Lower leg skin (tissue), 4 donors: ENCODE measurements around the gene PLEKHA3. TPM values are rescaled to one million over a fixed set of nuclear protein-coding genes. Genes with fewer than 3 reads are reported as not detected.

ENCODE experiments used
- DNase-seq, 2 donors: peaks; one replicate each; pipeline ENCODE4 v3.0.0-alpha.2; 2019; ENCODE audit warnings: low spot score in 2 of 2
- H3K4me3 ChIP-seq: fragments of 200-600 bp; sonication (generic); 2 replicates; pipeline ENCODE4 v1.5.1; 2017; ENCODE audit warnings: mild to moderate bottlenecking, low read depth; ENCODE audit not compliant: poor library complexity, severe bottlenecking
- CTCF ChIP-seq, 3 donors: fragments of 450-650 bp; IDR thresholded peaks; one replicate each; pipeline ENCODE4 v1.5.1; 2016; ENCODE audit warnings: antibody characterized with exemption in 3 of 3, mild to moderate bottlenecking in 3 of 3, moderate library complexity in 2 of 3
- POLR2A ChIP-seq, 2 donors: fragments of 450-650 bp; IDR thresholded peaks; one replicate each; pipeline ENCODE4 v1.6.1; 2016 to 2017; ENCODE audit warnings: antibody characterized with exemption in 2 of 2, mild to moderate bottlenecking in 1 of 2, moderate library complexity in 1 of 2
- WGBS, 2 donors: methylation state at CpG; one replicate each; pipeline ENCODE4 v1.1.5; 2018; 5-methylcytosine and 5-hydroxymethylcytosine counted together
- intact Hi-C: fragments of 100-400 bp; cut with DNase I; formaldehyde crosslinking; loops from one replicate; pipeline ENCODE4 v1.15.0; 2023; ENCODE audit warnings: low total_unique reads
- total RNA-seq, 4 donors: library from RNA; depleted of rRNA; stranded (reverse); fragments of >200 nt; gene quantifications; one replicate each; pipeline ENCODE4 v1.1.0, GENCODE V29; 2016

The PLEKHA3 gene
- total RNA-seq, 4 donors from 2014 or later, result 2.7 to 7.6 (median 4.2) TPM

DNA sequence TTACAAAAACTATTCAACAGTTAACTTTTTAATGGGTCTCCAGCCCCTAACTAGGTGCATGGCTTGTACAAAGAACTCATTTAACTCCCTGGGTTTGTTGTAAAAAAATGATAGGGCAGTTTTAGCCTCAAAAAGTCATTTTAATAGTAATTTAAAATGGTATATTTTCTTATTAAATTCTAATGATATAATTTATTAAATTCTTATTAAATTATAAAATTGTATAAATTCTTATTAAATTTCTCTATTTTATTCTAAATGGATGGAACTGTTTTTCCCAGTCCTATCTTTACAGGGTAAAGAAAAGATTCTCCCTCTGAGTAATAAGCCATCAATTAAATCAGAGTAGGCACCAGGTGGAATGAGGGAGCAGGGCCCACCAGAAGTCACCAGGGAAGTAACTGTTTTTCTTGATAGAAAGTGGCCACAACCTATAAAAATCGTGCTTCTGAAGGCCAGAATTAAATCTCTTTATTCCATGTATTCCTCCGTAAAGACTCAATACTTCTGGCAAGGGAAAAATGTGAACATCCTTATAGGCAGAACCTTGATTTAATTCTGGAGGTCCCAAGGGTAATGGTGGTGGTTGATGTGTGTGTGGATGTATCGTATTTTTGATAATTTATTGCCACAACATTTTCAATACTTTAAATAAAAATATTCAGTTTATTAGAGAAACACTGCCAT, 2.7 kb upstream of the PLEKHA3 start:
- intact Hi-C loops, result no loop called here
- WGBS, 2 donors, result 22 to 24% methylated on average over 3 of the region's 3 CpGs
- no peak for DNase-seq
- no peak for TF ChIP-seq POLR2A (IDR thresholded peaks at IDR 0.05)
- no peak for TF ChIP-seq CTCF (IDR thresholded peaks at IDR 0.05)
- peak overlapping the region; percentile 39 for H3K4me3 ChIP-seq

GRCh38 chr2:178478130-178478438, 2.2 kb upstream of the PLEKHA3 start:
- H3K4me3 ChIP-seq, result peak overlapping the region; percentile 39
- WGBS, 2 donors, result 2 to 3% methylated on average over 10 of the region's 10 CpGs
- no peak for DNase-seq
- TF ChIP-seq CTCF (IDR thresholded peaks at IDR 0.05) (no peak), POLR2A (IDR thresholded peaks at IDR 0.05) (no peak)
- intact Hi-C loops, result no loop called here

- peak; percentile 78 to 97 for DNase-seq
- TF ChIP-seq CTCF (IDR thresholded peaks at IDR 0.05), result peak in 1 of 3 donors; percentile 79
- TF ChIP-seq POLR2A (IDR thresholded peaks at IDR 0.05), result peak in 1 of 2 donors; percentile 11
- intact Hi-C loops, result no loop called here
- H3K4me3 ChIP-seq, result peak within 1 kb of the TSS; percentile 39
- 1 to 2% methylated on average over 56 of the region's 56 CpGs for WGBS, 2 donors
These were observed 1.6 kb upstream of the PLEKHA3 start, which contains the start of gene FKBP7 for GRCh38 chr2:178478439-178479274. Gene FKBP7 (minus strand): TSS chr2:178478600. CDS start chr2:178478499, 101 bp downstream.

DNA sequence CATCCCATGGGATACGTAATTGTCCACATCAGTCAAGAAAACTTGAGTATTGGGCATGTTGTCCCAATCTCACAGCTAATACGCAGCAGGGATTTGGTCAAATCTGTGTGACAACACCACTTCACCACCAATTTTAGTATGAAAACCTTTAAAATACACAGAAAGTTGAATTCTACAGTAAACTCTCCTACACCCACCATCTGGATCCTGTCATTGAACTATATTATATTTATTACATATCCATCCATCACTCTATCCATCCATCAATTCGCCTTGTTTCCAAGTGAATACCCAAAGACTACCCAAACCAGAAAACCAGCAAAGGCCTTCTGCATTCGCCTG, 1.0 kb upstream of the PLEKHA3 start:
- H3K4me3 ChIP-seq, result no peak overlapping the region
- WGBS, 2 donors, result 49 to 63% methylated on average over 4 of the region's 4 CpGs
- intact Hi-C loops, result no loop called here
- no peak for DNase-seq
- TF ChIP-seq CTCF (IDR thresholded peaks at IDR 0.05) (no peak), POLR2A (IDR thresholded peaks at IDR 0.05) (no peak)

DNA sequence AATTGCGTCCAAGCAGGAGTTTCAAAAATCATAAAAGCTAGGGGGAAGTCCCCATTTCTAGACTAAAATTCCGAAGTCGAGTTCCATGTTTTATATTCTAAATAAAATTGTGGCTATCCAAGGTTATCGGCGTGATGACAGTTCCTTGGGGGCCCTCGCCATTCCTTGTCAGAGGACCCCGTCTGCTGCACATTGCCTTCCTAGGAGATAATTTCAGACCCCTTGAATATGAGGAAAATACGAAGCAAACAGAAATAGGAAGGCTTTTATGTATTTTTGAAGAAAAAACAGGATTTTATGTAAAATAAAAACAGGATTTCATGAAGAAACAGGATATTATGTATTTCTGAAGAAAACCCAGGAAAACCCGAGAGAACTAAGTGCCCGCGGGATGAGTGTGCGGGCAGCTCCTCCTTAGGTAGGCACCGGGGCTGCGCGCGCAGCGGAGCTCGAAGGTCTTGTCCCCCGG, 465 bp upstream of the PLEKHA3 start:
- no peak for TF ChIP-seq POLR2A (IDR thresholded peaks at IDR 0.05)
- TF ChIP-seq CTCF (IDR thresholded peaks at IDR 0.05), result no peak
- peak overlapping the region; percentile 85 for H3K4me3 ChIP-seq
- no peak for DNase-seq
- intact Hi-C loops, result no loop called here
- WGBS, 2 donors, result 19 to 22% methylated on average over 19 of the region's 19 CpGs
